Nephron (organoid): ENCODE results near the gene HTN1.

Experiments used
- H3K27ac Mint-ChIP-seq, 3 experiments: 2 replicates each; pipeline ENCODE4 v1.8.0; 2020; ENCODE audit warnings: mixed read lengths in 3 of 3, mild to moderate bottlenecking in 2 of 3, moderate library complexity in 1 of 3
- H3K27me3 Mint-ChIP-seq: 2 replicates; pipeline ENCODE4 v1.8.0; 2021; ENCODE audit warnings: low read depth, mild to moderate bottlenecking, moderate library complexity, mixed read lengths
- H3K36me3 Mint-ChIP-seq: 2 replicates; pipeline ENCODE4 v1.8.0; 2020; ENCODE audit warnings: low read depth, mixed read lengths
- H3K4me1 Mint-ChIP-seq: 2 replicates; pipeline ENCODE4 v1.8.0; 2020; ENCODE audit warnings: mixed read lengths
- H3K4me3 Mint-ChIP-seq, 3 experiments: 2 replicates each; pipeline ENCODE4 v1.8.0; 2020; ENCODE audit warnings: mild to moderate bottlenecking in 3 of 3, mixed read lengths in 3 of 3, moderate library complexity in 2 of 3
- H3K9me3 Mint-ChIP-seq: 2 replicates; pipeline ENCODE4 v1.8.0; 2020; ENCODE audit warnings: mixed read lengths
- CTCF ChIP-seq, 3 experiments: fragments of 200-600 bp; sonication (generic); IDR thresholded peaks; one replicate each; pipeline ENCODE4 v1.5.0; 2021; ENCODE audit warnings: antibody characterized with exemption in 3 of 3; ENCODE audit not compliant: unreplicated experiment in 3 of 3

Gene HTN1

GRCh38 chr4:70099206-70099605 lies 49.0 kb downstream of the HTN1 start:
- H3K27ac Mint-ChIP-seq = no peak overlapping the region
- TF ChIP-seq CTCF (IDR thresholded peaks at IDR 0.05; ENCODE audit: unreplicated experiment in 3 of 3) = no peak

More at GRCh38 chr4:70099206-70099605, 49.0 kb downstream of the HTN1 start:
- Mint-ChIP-seq H3K27me3 (no peaks in the 10 kb centered on the region), H3K36me3 (no peaks in the 10 kb centered on the region), H3K9me3 (peaks cover 2% of the 10 kb centered on the region), H3K4me1 (no peaks in the 10 kb centered on the region), H3K4me3 (no peak overlapping the region)
